ENCODE results near the gene CCNH. TPM values are rescaled to one million over a fixed set of nuclear protein-coding genes. Genes with fewer than 3 reads are reported as not detected.

CCNH gene
- total RNA-seq, 4 donors from 2014 or later: 110 to 218 (median 146) TPM

DNA sequence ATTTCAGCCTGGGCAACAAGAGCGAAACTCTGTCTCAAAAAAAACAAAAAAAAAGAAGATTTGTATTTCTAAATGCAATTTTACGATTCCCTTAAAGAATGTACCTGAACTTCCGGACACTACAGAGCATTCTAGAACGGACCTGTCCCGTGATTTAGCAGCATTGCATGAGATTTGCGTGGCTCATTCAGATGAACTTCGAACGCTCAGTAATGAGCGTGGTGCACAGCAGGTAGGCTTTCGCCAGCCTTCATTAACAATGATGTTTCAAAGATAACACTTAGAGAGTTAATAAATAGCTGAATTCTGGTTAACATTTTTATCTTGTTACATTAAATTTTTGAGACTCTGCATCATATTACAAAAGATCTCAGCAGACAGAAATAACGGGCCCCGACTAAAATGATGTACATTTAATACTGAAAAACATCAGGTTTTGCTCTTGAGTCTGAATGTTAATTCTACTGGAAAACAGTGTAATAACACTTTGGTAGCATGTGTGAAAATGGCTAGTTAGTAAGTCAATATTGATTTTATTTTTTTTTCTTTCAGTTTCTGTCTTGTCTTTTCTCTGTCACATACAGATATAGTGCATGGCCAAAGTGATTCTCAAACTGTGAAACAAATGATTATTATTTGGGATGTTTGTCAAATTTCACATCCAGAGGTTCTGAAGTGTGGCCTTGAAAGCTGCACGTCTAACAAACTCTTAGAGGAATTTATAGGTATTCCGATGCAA lies 23.3 kb downstream of the CCNH start:
- 94 to 98% methylated on average over 14 of the region's 14 CpGs for WGBS, 2 donors
- intact Hi-C loops (cut with DNase I): loop anchor here (10.0 kb wide), 1 partner anchor 125 kb away; the partner anchor contains the start of gene RASA1
- Histone ChIP-seq H3K9me3 (no peaks in the 10 kb centered on the region), H3K36me3 (peaks cover 22 to 26% of the 10 kb centered on the region in 2 donors), H3K4me3 (replicated peaks in 1 of 3) (no peak overlapping the region), H3K4me1 (peaks cover 0 to 5% of the 10 kb centered on the region in 2 donors), H3K27ac (peak overlapping the region in 1 of 3 donors; percentile 2), H3K27me3 (no peaks in the 10 kb centered on the region)
- DNase-seq: no peak
- TF ChIP-seq CTCF (IDR thresholded peaks at IDR 0.05): no peak
- no peak for TF ChIP-seq POLR2A (IDR thresholded peaks at IDR 0.05)

- Histone ChIP-seq H3K9me3 (no peaks in the 10 kb centered on the region), H3K4me1 (peaks cover 2 to 5% of the 10 kb centered on the region in 2 donors), H3K27ac (no peak overlapping the region), H3K4me3 (replicated peaks in 1 of 3) (no peak overlapping the region), H3K36me3 (peaks cover 10 to 20% of the 10 kb centered on the region in 2 donors), H3K27me3 (no peaks in the 10 kb centered on the region)
- WGBS, 2 donors: 73 to 77% methylated on average over 2 of the region's 2 CpGs
- no peak for DNase-seq
- TF ChIP-seq POLR2A (IDR thresholded peaks at IDR 0.05): no peak
- intact Hi-C loops (cut with DNase I): no loop called here
Measured at GRCh38 chr5:87388129-87388528, 24.6 kb downstream of the CCNH start.

GRCh38 chr5:87385802-87386201 lies 26.9 kb downstream of the CCNH start:
- no peaks in the 10 kb centered on the region for H3K9me3 ChIP-seq
- no peak overlapping the region for H3K27ac ChIP-seq
- H3K4me1 ChIP-seq: peaks cover 5% of the 10 kb centered on the region in 2 donors
- no peak for DNase-seq
- H3K36me3 ChIP-seq: peaks cover 5 to 7% of the 10 kb centered on the region in 2 donors
- H3K4me3 ChIP-seq (replicated peaks in 1 of 3): no peak overlapping the region
- TF ChIP-seq POLR2A (IDR thresholded peaks at IDR 0.05): no peak
- no peak for TF ChIP-seq CTCF (IDR thresholded peaks at IDR 0.05)
- WGBS, 2 donors: 94 to 96% methylated on average over 2 of the region's 2 CpGs
- no peaks in the 10 kb centered on the region for H3K27me3 ChIP-seq
- intact Hi-C loops (cut with DNase I): no loop called here

DNA sequence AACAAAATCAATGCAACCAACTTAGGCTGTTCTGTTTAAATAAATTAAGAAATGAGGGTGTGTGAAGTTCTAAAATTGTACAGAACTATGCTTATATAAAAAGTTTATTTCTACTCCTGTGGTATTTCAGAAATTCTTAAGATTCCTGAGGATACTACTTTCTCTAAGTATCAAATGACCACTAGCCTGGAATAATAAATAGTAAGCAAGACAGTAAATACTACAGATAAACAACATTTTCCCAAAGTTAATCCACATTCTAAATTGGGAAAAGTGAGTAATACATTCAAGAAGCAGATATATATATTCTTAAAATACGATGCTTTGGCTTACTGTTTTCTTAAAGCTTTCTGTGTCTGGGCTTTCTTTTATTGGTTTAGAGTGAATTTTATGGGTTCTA lies 29.5 kb downstream of the CCNH start:
- Histone ChIP-seq H3K9me3 (no peaks in the 10 kb centered on the region), H3K4me3 (replicated peaks in 1 of 3) (no peak overlapping the region), H3K4me1 (peaks cover 0 to 5% of the 10 kb centered on the region in 2 donors), H3K27me3 (no peaks in the 10 kb centered on the region), H3K36me3 (peaks cover 0 to 5% of the 10 kb centered on the region in 2 donors), H3K27ac (peak overlapping the region in 1 of 3 donors; percentile 10)
- intact Hi-C loops (cut with DNase I): no loop called here
- TF ChIP-seq POLR2A (IDR thresholded peaks at IDR 0.05) (no peak), CTCF (IDR thresholded peaks at IDR 0.05) (no peak)
- WGBS, 2 donors: 90 to 98% methylated on average over 1 of the region's 1 CpG
- no peak for DNase-seq

DNA sequence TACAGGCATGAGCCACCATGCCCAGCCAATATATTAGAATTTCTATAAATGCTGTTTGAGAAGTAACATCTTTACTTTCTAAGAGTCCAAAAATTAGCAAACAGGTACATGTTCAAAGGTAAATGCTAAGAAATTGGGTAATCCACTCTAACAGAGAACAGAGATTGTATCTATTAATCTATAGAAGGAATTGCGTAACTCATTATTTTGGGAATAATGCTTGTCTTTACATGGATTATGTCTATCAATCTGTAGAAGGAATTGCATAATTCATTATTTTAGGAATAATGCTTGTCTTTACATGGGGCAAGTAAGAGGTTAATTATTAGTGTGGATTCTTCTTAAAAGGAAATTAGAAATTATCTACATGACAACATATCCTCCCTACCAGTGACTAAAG lies 30.5 kb downstream of the CCNH start:
- intact Hi-C loops (cut with DNase I): no loop called here
- H3K27ac ChIP-seq: peak overlapping the region in 1 of 3 donors; percentile 10
- TF ChIP-seq CTCF (IDR thresholded peaks at IDR 0.05) (no peak), POLR2A (IDR thresholded peaks at IDR 0.05) (no peak)
- H3K9me3 ChIP-seq: no peaks in the 10 kb centered on the region
- no peak for DNase-seq
- H3K4me1 ChIP-seq: peaks cover 0 to 5% of the 10 kb centered on the region in 2 donors
- peaks cover 0 to 9% of the 10 kb centered on the region in 2 donors for H3K36me3 ChIP-seq
- 97 to 100% methylated on average over 1 of the region's 1 CpG for WGBS, 2 donors
- H3K4me3 ChIP-seq (replicated peaks in 1 of 3): no peak overlapping the region
- H3K27me3 ChIP-seq: no peaks in the 10 kb centered on the region

Data from thyroid gland (tissue), 4 donors.